Mesenchymal stem cell (in vitro differentiated cells and primary cell): Measurements from ENCODE around the gene RPL19.
A peak's percentile ranks its signal among the peaks of the same experiment; 100 is the strongest.

Source experiments
- DNase-seq: peaks from one replicate; pipeline ENCODE4 v3.0.0-alpha.2; 2013
- H2AFZ ChIP-seq: one replicate; pipeline ENCODE4 v1.6.1; 2013; ENCODE audit warnings: low read depth, mild to moderate bottlenecking, control low read depth, inconsistent platforms, low read length, moderate library complexity
- H2AK5ac ChIP-seq: 2 replicates; pipeline ENCODE4 v1.6.1; 2013; ENCODE audit warnings: low read length, moderate library complexity, mild to moderate bottlenecking, inconsistent platforms; ENCODE audit not compliant: severe bottlenecking
- H2BK120ac ChIP-seq: one replicate; pipeline ENCODE4 v1.6.1; 2013; ENCODE audit warnings: low read depth, mild to moderate bottlenecking, inconsistent platforms, low read length, moderate library complexity
- H2BK12ac ChIP-seq, 2 experiments: one replicate each; pipeline ENCODE4 v1.6.1; 2013; ENCODE audit warnings: inconsistent platforms in 2 of 2, low read length in 2 of 2, mild to moderate bottlenecking in 2 of 2, moderate library complexity in 2 of 2, control low read depth in 1 of 2
- H2BK15ac ChIP-seq: one replicate; pipeline ENCODE4 v1.6.1; 2013; ENCODE audit warnings: mild to moderate bottlenecking, low read depth, inconsistent platforms; ENCODE audit not compliant: poor library complexity, severe bottlenecking
- H2BK5ac ChIP-seq: 2 replicates; pipeline ENCODE4 v1.6.1; 2013; ENCODE audit warnings: low read depth, mild to moderate bottlenecking, low read length, control low read depth, inconsistent platforms; ENCODE audit not compliant: poor library complexity, severe bottlenecking
- H3K14ac ChIP-seq, 2 experiments: one replicate each; pipeline ENCODE4 v1.6.1; 2013; ENCODE audit warnings: inconsistent platforms in 2 of 2, low read length in 2 of 2, control low read depth in 1 of 2, mild to moderate bottlenecking in 1 of 2, moderate library complexity in 1 of 2
- H3K18ac ChIP-seq, 2 experiments: one replicate each; pipeline ENCODE4 v1.6.1; 2013; ENCODE audit warnings: inconsistent platforms in 2 of 2, low read length in 2 of 2, control low read depth in 1 of 2, low read depth in 1 of 2, mild to moderate bottlenecking in 1 of 2
- H3K23ac ChIP-seq, 2 experiments: one replicate each; pipeline ENCODE4 v1.6.1; 2013; ENCODE audit warnings: inconsistent platforms in 2 of 2, low read length in 2 of 2, mild to moderate bottlenecking in 2 of 2, moderate library complexity in 2 of 2, control low read depth in 1 of 2
- H3K27ac ChIP-seq: 2 replicates; pipeline ENCODE4 v1.5.1; 2013; ENCODE audit warnings: mild to moderate bottlenecking, moderate library complexity, low read length, control low read depth, inconsistent platforms; ENCODE audit not compliant: poor library complexity, severe bottlenecking
- H3K27me3 ChIP-seq, 2 experiments: 2 replicates each; pipeline versions ENCODE4 v1.6.1 to v1.7.0; 2013; ENCODE audit warnings: low read length in 2 of 2, mild to moderate bottlenecking in 2 of 2, moderate library complexity in 2 of 2, control low read depth in 1 of 2, inconsistent platforms in 1 of 2; ENCODE audit not compliant: control insufficient read depth in 1 of 2, insufficient read depth in 1 of 2
- H3K36me3 ChIP-seq, 2 experiments: 2 replicates each; pipeline versions ENCODE4 v1.6.1 to v1.7.0; 2013; ENCODE audit warnings: low read length in 2 of 2, control low read depth in 1 of 2, inconsistent platforms in 1 of 2, low read depth in 1 of 2, mild to moderate bottlenecking in 1 of 2; ENCODE audit not compliant: insufficient read depth in 2 of 2, control insufficient read depth in 1 of 2
- H3K4ac ChIP-seq, 2 experiments: one replicate each; pipeline ENCODE4 v1.6.1; 2013; ENCODE audit warnings: inconsistent platforms in 2 of 2, low read length in 2 of 2, mild to moderate bottlenecking in 2 of 2, moderate library complexity in 2 of 2, control low read depth in 1 of 2, low read depth in 1 of 2
- H3K4me1 ChIP-seq: 2 replicates; pipeline ENCODE4 v1.6.1; 2013; ENCODE audit warnings: low read depth, low read length, control low read depth; ENCODE audit not compliant: control insufficient read depth, insufficient read depth
- H3K4me2 ChIP-seq: 2 replicates; pipeline ENCODE4 v1.6.1; 2013; ENCODE audit warnings: low read length, mild to moderate bottlenecking, inconsistent platforms; ENCODE audit not compliant: poor library complexity, severe bottlenecking
- H3K4me3 ChIP-seq, 2 experiments: 2 replicates each; pipeline versions ENCODE4 v1.5.1 to v1.7.0; 2013; ENCODE audit warnings: low read length in 2 of 2, mild to moderate bottlenecking in 2 of 2, control low read depth in 1 of 2, low read depth in 1 of 2; ENCODE audit not compliant: insufficient read depth in 1 of 2
- H3K79me1 ChIP-seq: replicated peaks from 2 replicates; pipeline ENCODE4 v1.6.1; 2013; ENCODE audit warnings: mild to moderate bottlenecking, control low read depth, low read length, inconsistent platforms; ENCODE audit not compliant: poor library complexity, severe bottlenecking
- H3K9ac ChIP-seq: 2 replicates; pipeline ENCODE4 v1.7.0; 2013; ENCODE audit warnings: mild to moderate bottlenecking, low read length, moderate library complexity
- H3K9me3 ChIP-seq: 2 replicates; pipeline ENCODE4 v1.7.0; 2013; ENCODE audit warnings: mild to moderate bottlenecking, low read length; ENCODE audit not compliant: control insufficient read depth
- H4K8ac ChIP-seq: one replicate; pipeline ENCODE4 v1.6.1; 2013; ENCODE audit warnings: inconsistent platforms, mild to moderate bottlenecking, low read length, moderate library complexity
- H4K91ac ChIP-seq: one replicate; pipeline ENCODE4 v1.6.1; 2013; ENCODE audit warnings: mild to moderate bottlenecking, low read length, inconsistent platforms
- WGBS: methylation state at CpG from one replicate; pipeline ENCODE4 v1.1.7; 2013; ENCODE audit warnings: mixed read lengths; 5-methylcytosine and 5-hydroxymethylcytosine counted together

RPL19 gene

DNA sequence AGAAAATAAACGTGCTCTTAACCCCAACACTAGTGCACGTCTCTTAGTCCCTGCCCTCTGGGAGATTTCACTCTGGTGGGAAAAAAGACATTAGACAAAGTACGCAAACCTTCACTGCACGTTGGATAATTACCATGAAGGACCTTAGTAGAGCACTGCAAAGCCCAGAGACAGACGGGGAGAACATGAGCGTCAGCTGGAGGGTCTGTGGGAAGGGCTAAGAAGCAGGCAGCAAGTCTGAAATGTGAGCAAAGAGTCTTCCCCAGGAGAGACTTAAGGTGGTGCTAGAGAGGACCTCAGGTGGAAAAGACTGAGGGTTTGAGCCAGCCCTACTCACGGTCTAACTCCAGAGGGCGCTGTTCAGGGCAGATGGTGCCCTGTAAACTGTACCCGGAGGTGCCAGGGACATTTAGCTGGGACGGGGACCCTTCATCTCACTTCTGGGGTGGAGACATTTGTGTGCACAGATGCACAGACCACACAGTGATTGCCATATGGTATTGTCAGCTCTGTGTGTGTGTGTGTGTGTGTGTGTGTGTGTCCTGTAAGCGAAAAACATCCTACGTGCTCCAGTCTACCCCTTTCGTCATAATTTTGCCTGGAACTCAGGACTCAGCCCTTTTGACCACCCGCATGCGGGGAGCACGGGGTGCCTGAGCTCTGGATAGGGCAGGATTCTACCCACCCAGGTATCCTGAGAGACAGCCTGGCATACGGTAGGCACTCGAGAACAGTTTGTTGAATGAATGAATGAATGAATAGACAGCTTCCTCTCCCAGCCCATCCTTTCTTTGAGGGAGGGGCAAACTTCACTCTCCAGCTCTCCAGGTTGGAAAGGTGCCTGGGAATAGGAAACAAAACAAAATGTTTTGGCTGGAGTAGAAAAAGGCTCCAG, 35.7 kb downstream of the RPL19 start:
- Histone ChIP-seq H3K23ac (no peak overlapping the region), H2BK5ac (no peak overlapping the region), H3K36me3 (no peaks in the 10 kb centered on the region), H4K91ac (no peak overlapping the region), H3K79me1 (no peaks in the 10 kb centered on the region), H3K4me1 (peaks cover 29% of the 10 kb centered on the region), H3K9ac (no peak overlapping the region), H2BK15ac (no peak overlapping the region), H3K18ac (no peak overlapping the region), H2AK5ac (no peak overlapping the region), H3K4me2 (no peak overlapping the region), H3K27me3 (peaks cover 39 to 47% of the 10 kb centered on the region in 2 experiments), H3K9me3 (no peaks in the 10 kb centered on the region), H3K27ac (no peak overlapping the region), H2BK12ac (no peak overlapping the region), H3K4ac (no peak overlapping the region), H4K8ac (no peak overlapping the region), H3K4me3 (no peak overlapping the region), H2AFZ (no peak overlapping the region), H2BK120ac (no peak overlapping the region), H3K14ac (no peak overlapping the region)
- DNase-seq, result peak; percentile 62
- 41% methylated on average over 14 of the region's 18 CpGs for WGBS

DNA sequence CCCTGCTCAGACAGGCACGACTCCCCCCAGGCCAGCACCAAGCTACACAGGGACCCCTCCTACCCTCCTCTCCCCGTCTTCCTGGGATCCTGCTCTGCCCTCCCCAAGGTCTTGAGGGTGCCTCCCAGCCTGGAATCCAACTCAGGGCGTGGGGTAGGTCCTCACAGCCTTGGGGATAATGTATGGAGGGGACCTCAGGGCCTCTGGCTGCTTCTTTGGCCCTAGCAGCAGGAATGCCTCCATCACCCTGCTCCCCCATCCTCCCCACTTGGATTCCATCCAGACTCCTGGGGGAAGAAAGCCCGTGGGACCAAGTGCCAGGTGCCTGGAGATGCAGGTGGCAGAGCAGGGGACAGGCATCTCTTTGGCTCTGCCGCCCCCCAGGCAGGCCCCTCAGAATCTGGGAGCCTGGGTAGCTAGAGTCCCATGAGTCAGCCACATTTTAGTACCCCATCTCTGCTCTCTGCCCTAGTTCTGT, 36.4 kb downstream of the RPL19 start:
- no peak overlapping the region for H2AK5ac ChIP-seq
- no peak overlapping the region for H4K8ac ChIP-seq
- H3K4ac ChIP-seq, result no peak overlapping the region
- H3K27me3 ChIP-seq, result peaks cover 32 to 47% of the 10 kb centered on the region in 2 experiments
- no peaks in the 10 kb centered on the region for H3K9me3 ChIP-seq
- H2BK12ac ChIP-seq, result no peak overlapping the region
- DNase-seq, result no peak
- WGBS, result 56% methylated on average over 3 of the region's 5 CpGs
- H4K91ac ChIP-seq, result no peak overlapping the region
- H3K36me3 ChIP-seq, result no peaks in the 10 kb centered on the region
- H3K18ac ChIP-seq, result no peak overlapping the region
- no peak overlapping the region for H2BK120ac ChIP-seq
- no peak overlapping the region for H3K9ac ChIP-seq
- H3K4me2 ChIP-seq, result no peak overlapping the region
- H3K4me3 ChIP-seq, result no peak overlapping the region
- no peak overlapping the region for H3K14ac ChIP-seq
- H2BK5ac ChIP-seq, result no peak overlapping the region
- H3K27ac ChIP-seq, result no peak overlapping the region
- no peak overlapping the region for H3K23ac ChIP-seq
- H2BK15ac ChIP-seq, result no peak overlapping the region
- no peaks in the 10 kb centered on the region for H3K79me1 ChIP-seq
- peaks cover 23% of the 10 kb centered on the region for H3K4me1 ChIP-seq
- no peak overlapping the region for H2AFZ ChIP-seq

GRCh38 chr17:39236981-39237441, 36.9 kb downstream of the RPL19 start:
- H2AFZ ChIP-seq, result no peak overlapping the region
- no peak overlapping the region for H3K23ac ChIP-seq
- H3K14ac ChIP-seq, result no peak overlapping the region
- DNase-seq, result no peak
- no peaks in the 10 kb centered on the region for H3K36me3 ChIP-seq
- H4K91ac ChIP-seq, result peak overlapping the region; percentile 34
- H3K18ac ChIP-seq, result no peak overlapping the region
- no peak overlapping the region for H2BK12ac ChIP-seq
- H3K4me1 ChIP-seq, result peaks cover 18% of the 10 kb centered on the region
- no peak overlapping the region for H3K4me3 ChIP-seq
- no peak overlapping the region for H3K9ac ChIP-seq
- no peak overlapping the region for H3K4ac ChIP-seq
- no peak overlapping the region for H4K8ac ChIP-seq
- no peak overlapping the region for H3K4me2 ChIP-seq
- peaks cover 27 to 47% of the 10 kb centered on the region in 2 experiments for H3K27me3 ChIP-seq
- no peak overlapping the region for H2BK5ac ChIP-seq
- 90% methylated on average over 6 of the region's 6 CpGs for WGBS
- H2BK15ac ChIP-seq, result no peak overlapping the region
- H2BK120ac ChIP-seq, result no peak overlapping the region
- H2AK5ac ChIP-seq, result no peak overlapping the region
- no peaks in the 10 kb centered on the region for H3K79me1 ChIP-seq
- H3K9me3 ChIP-seq, result no peaks in the 10 kb centered on the region
- H3K27ac ChIP-seq, result no peak overlapping the region

DNA sequence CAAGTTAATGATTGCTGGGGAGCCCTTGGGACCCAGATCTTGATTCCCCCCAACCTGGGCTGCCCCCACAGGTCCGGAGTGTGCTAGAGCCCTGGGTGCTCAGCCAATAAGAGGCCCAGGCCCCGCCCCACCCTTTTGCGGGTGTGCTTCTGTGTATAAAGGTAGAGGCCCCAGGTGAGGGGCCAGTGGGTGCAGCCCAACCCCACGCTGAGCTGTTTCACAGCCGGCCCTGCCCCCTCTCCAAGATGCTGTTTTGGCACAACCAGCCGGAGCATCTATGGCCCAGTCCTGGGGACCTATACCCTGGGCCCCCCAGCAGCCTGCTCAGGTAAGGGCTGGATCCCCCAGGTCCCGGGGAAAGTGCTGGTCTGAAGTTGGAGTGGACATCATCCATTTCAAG, 37.5 kb downstream of the RPL19 start:
- Histone ChIP-seq H2BK12ac (no peak overlapping the region), H3K9ac (no peak overlapping the region)

More for the DNA sequence above, 37.5 kb downstream of the RPL19 start:
- Histone ChIP-seq H3K14ac (no peak overlapping the region), H3K4me2 (no peak overlapping the region), H4K8ac (no peak overlapping the region), H2BK120ac (no peak overlapping the region), H2BK15ac (no peak overlapping the region), H3K9me3 (no peaks in the 10 kb centered on the region), H4K91ac (no peak overlapping the region), H3K27ac (no peak overlapping the region), H3K4me1 (peaks cover 16% of the 10 kb centered on the region), H3K18ac (no peak overlapping the region), H2AK5ac (no peak overlapping the region), H3K4me3 (no peak overlapping the region), H2AFZ (no peak overlapping the region), H3K79me1 (no peaks in the 10 kb centered on the region), H3K4ac (no peak overlapping the region), H2BK5ac (no peak overlapping the region), H3K36me3 (no peaks in the 10 kb centered on the region), H3K23ac (no peak overlapping the region), H3K27me3 (peaks cover 21 to 44% of the 10 kb centered on the region in 2 experiments)
- DNase-seq, result no peak
- 72% methylated on average over 7 of the region's 7 CpGs for WGBS
